ENCODE results near the gene ASNS.
"Not testable (repeated sequence)": the region's sequence is repeated elsewhere in the genome, so short reads cannot be mapped to it uniquely, and the experiment has no call there.

Gene ASNS

DNA sequence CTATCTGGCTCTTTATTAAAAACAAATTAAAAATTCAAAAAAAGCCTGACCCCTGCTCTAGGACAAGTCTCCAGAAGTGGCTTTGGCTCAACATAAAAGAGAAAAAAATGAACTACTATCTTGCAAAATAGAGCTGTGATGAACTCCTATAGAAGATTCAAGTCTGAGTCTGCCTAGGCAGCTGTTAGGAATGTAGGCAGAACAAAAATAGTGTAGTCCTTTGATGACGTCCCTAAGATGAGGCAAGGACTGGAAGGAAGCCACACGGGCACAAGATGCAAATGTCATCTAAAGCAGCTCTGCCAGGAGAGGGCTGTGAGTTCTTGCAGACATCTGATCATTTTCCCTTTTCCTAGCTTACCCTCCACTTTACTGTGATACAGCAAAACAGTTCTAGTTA lies 20.5 kb downstream of the ASNS start:
- ChIA-PET CTCF (no interaction called here), POLR2A (ENCODE audit: low non-redundant PET) (no interaction called here)
- no peak for DNase-seq (ENCODE audit: low spot score)
- no peak overlapping the region for H3K27ac ChIP-seq
- TF ChIP-seq, protein P1, sequence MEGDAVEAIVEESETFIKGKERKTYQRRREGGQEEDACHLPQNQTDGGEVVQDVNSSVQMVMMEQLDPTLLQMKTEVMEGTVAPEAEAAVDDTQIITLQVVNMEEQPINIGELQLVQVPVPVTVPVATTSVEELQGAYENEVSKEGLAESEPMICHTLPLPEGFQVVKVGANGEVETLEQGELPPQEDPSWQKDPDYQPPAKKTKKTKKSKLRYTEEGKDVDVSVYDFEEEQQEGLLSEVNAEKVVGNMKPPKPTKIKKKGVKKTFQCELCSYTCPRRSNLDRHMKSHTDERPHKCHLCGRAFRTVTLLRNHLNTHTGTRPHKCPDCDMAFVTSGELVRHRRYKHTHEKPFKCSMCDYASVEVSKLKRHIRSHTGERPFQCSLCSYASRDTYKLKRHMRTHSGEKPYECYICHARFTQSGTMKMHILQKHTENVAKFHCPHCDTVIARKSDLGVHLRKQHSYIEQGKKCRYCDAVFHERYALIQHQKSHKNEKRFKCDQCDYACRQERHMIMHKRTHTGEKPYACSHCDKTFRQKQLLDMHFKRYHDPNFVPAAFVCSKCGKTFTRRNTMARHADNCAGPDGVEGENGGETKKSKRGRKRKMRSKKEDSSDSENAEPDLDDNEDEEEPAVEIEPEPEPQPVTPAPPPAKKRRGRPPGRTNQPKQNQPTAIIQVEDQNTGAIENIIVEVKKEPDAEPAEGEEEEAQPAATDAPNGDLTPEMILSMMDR (conservative IDR thresholded peaks at IDR 0.05; ENCODE audit: low read depth) = no peak

DNA sequence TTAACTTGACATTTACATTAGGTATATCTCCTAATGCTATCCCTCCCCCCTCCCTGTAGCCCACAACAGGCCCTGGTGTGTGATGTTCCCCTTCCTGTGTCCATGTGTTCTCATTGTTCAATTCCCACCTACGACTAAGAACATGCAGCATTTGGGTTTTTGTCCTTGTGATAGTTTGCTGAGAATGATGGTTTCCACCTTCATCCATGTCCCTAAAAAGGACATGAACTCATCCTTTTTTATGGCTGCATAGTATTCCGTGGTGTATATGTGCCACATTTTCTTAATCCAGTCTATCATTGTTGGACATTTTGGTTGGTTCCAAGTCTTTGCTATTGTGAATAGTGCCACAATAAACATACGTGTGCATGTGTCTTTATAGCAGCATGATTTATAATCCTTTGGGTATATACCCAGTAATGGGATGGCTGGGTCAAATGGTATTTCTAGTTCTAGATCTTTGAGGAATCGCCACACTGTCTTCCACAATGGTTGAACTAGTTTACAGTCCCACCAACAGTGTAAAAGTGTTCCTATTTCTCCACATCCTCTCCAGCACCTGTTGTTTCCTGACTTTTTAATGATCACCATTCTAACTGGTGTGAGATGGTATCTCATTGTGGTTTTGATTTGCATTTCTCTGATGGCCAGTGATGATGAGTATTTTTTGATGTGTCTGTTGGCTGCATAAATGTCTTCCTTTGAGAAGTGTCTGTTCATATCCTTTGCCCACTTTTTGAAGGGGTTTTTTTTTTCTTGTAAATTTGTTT lies 21.8 kb downstream of the ASNS start:
- DNase-seq (ENCODE audit: low spot score); H3K27ac ChIP-seq; CTCF ChIA-PET; POLR2A ChIA-PET (ENCODE audit: low non-redundant PET): not testable (repeated sequence)

DNA sequence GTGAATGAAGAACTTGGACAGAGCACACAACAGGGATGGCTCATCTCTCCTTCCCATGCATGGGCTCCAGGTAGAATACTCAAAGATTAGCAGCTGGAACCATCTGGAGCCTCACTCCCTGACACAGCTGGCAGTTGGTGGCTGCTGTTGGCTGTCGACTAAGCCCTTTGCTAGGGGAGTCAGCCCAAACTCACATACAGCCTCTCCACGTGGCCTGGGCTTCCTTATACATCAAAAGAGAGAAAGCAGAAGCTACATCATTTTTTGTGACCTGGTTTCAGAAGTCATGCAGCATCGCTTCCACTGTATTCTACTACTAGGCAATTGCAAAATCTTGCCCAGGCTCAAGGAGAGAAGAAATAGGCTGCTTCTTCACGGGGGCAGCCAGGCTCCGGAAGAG lies 24.4 kb downstream of the ASNS start:
- POLR2A ChIA-PET (ENCODE audit: low non-redundant PET) = no interaction called here
- CTCF ChIA-PET = interaction anchor here (0.5 to 0.7 kb wide), 3 partner anchors 348 to 747 kb away, joined by 3 to 5 read pairs (median 3); no protein-coding TSS in a partner anchor
- no peak for DNase-seq (ENCODE audit: low spot score)
- TF ChIP-seq, protein P1 (conservative IDR thresholded peaks at IDR 0.05; ENCODE audit: low read depth) = no peak
- no peak overlapping the region for H3K27ac ChIP-seq

DNA sequence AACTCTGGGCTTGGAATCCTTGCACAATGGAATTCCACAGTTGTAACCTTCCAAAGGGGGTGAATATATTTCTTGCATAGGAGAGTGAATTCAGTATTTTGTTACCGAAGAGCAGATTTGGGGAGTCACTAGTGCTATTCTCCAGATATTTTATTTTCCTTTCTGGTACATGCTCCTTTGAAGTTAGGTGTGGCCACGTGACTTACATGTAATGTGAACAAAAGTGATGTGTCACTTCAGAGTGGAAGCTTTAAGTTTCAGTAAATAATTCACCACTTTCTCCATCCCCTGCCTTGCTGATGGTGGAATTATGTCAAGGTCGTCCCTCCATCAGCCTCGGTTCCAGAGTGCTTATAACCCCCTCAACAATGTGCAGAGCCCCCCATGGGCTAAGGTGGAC lies 25.3 kb downstream of the ASNS start:
- no peak for DNase-seq (ENCODE audit: low spot score)
- no peak overlapping the region for H3K27ac ChIP-seq
- POLR2A ChIA-PET (ENCODE audit: low non-redundant PET) = no interaction called here
- CTCF ChIA-PET = interaction anchor here (0.6 kb wide), 2 partner anchors 627 to 653 kb away, joined by 3 to 5 read pairs; no protein-coding TSS in a partner anchor
- TF ChIP-seq, protein P1 (conservative IDR thresholded peaks at IDR 0.05; ENCODE audit: low read depth) = no peak

DNA sequence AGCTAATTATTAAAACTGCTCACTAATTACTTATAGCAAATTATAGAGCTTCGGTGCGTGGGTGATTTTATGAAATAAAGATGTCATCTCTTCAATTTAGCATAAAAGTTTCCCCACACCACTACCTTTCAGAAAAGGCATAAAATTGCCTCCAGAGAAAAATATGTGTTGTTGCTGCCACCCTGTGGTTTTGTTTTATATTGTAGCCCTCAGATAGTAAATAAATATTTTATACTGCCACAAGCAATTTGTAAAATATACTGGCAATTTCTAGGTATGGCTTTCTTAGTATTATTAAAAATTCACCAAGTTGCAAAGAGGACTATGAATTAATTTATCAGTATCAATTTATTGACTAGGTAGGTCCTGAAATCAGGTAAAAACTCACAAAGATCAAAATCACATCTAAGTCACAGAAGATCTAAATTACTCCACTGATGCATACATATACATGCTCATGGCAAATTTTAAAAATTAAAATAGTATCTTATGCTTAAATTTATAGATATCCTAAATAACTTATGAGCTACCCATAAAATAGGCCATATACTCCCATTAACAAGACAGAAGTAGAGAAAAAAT lies 26.5 kb downstream of the ASNS start:
- peak; percentile 15 for DNase-seq (ENCODE audit: low spot score)
- ChIA-PET CTCF (interaction anchor here (1.0 to 1.8 kb wide), 3 partner anchors 10 to 741 kb away, joined by 3 to 5 read pairs (median 5); no protein-coding TSS in a partner anchor), POLR2A (ENCODE audit: low non-redundant PET) (no interaction called here)
- H3K27ac ChIP-seq = no peak overlapping the region
- TF ChIP-seq, protein P1 (conservative IDR thresholded peaks at IDR 0.05; ENCODE audit: low read depth) = peak; percentile 75

DNA sequence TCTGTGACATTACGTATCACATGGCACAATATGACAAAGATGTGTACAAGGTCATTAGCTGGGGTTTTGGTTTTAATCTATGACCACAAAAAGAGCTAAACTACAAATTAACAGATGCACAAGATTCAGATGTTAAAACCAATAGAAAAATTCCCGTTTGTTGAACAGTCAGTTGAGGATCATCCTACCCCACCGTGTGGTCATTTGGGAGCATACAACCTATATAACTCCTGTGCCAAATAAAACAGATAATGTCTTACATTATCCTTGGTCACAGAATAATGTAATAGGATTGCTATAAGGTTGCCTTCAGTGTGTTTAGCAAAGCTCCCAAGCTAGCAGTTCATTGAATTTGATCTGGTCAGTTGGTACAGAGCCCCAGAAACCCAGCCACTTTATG lies 28.2 kb downstream of the ASNS start:
- POLR2A ChIA-PET (ENCODE audit: low non-redundant PET) = no interaction called here
- CTCF ChIA-PET = no interaction called here
- peak; percentile 13 for DNase-seq (ENCODE audit: low spot score)
- TF ChIP-seq, protein P1 (conservative IDR thresholded peaks at IDR 0.05; ENCODE audit: low read depth) = no peak
- no peak overlapping the region for H3K27ac ChIP-seq

DNA sequence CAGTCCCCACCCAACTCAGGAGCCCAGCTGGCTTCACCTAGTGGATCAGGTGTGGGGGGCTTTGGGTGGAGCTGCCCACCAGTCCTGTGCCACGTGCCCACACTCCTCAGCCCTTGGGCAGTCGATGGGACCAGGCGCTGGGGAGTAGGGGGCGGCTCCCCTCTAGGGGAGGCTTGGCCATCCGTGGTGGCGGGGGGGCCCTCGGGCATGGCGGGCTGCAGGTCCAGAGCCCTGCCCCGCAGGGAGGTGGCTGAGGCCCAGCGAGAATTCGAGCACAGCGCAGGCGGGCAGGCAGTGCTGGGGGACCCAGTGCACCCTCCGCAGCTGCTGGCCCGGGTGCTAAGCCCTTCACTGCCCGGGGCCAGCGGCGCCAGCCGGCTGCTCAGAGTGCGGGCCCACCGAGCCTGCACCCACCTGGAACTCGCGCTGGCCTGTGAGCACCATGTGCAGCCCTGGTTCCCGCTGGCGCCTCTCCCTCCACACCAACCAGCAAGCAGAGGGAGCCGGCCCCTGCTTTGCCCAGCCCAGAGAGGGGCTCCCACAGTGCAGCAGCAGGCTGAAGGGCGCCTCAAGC lies 29.3 kb downstream of the ASNS start:
- ChIA-PET POLR2A (ENCODE audit: low non-redundant PET) (no interaction called here), CTCF (interaction anchor here (0.6 to 1.1 kb wide), 2 partner anchors 15 to 179 kb away, joined by 3 read pairs; no protein-coding TSS in a partner anchor)
- TF ChIP-seq, protein P1 (conservative IDR thresholded peaks at IDR 0.05; ENCODE audit: low read depth) = no peak
- DNase-seq (ENCODE audit: low spot score) = no peak
- no peak overlapping the region for H3K27ac ChIP-seq
